DMS 273 (cell line): ENCODE measurements around the gene SBNO2.

Source experiments
- DNase-seq: peaks from one replicate; lab custom pipeline; 2025; ENCODE audit not compliant: unreplicated experiment; lab: John Stamatoyannopoulos, UW

The SBNO2 gene

GRCh38 chr19:1074544-1075283, 99.4 kb downstream of the SBNO2 start:
- peak; percentile 97 for DNase-seq

GRCh38 chr19:1073956-1074517, 100.0 kb downstream of the SBNO2 start:
- DNase-seq, result no peak

- DNase-seq, result no peak
Measured at GRCh38 chr19:1073063-1073955, 100.8 kb downstream of the SBNO2 start.

GRCh38 chr19:1072371-1073015, 101.6 kb downstream of the SBNO2 start:
- no peak for DNase-seq

- DNase-seq, result peak; percentile 80
Measured at GRCh38 chr19:1070931-1071791, 102.9 kb downstream of the SBNO2 start.

- DNase-seq, result peak; percentile 72
Measured at GRCh38 chr19:1070576-1070930, 103.5 kb downstream of the SBNO2 start.

- no peak for DNase-seq
Measured at GRCh38 chr19:1069009-1069779, 104.9 kb downstream of the SBNO2 start.

- DNase-seq, result no peak
Measured at GRCh38 chr19:1068009-1069001, 105.8 kb downstream of the SBNO2 start.

- DNase-seq, result peak; percentile 68
Measured at GRCh38 chr19:1067341-1067957, 106.6 kb downstream of the SBNO2 start.

- peak; percentile 68 for DNase-seq
Measured at GRCh38 chr19:1066748-1067340, 107.2 kb downstream of the SBNO2 start, which contains the start of gene ARHGAP45. Gene ARHGAP45 (plus strand): TSS chr19:1067167. CDS start chr19:1067406, 239 bp downstream.

- no peak for DNase-seq
Measured at GRCh38 chr19:1066251-1066747, 107.8 kb downstream of the SBNO2 start.

GRCh38 chr19:1065606-1066109, 108.4 kb downstream of the SBNO2 start:
- no peak for DNase-seq

- peak; percentile 92 for DNase-seq
Measured at GRCh38 chr19:1064661-1065605, 109.1 kb downstream of the SBNO2 start.

GRCh38 chr19:1063909-1064660, 110.0 kb downstream of the SBNO2 start:
- no peak for DNase-seq
